ENCODE measurements around the gene THRB. TPM values are rescaled to one million over a fixed set of nuclear protein-coding genes. Genes with fewer than 3 reads are reported as not detected.
A peak's percentile ranks its signal among the peaks of the same experiment; 100 is the strongest.

The THRB gene
- total RNA-seq = not detected

- H3K4me3 Mint-ChIP-seq = peak within 1 kb of the TSS; percentile 50
- DNase-seq = peak; percentile 27
- peaks cover 3% of the 10 kb centered on the region for H3K4me1 Mint-ChIP-seq
- H3K27me3 Mint-ChIP-seq = peaks cover 80% of the 10 kb centered on the region
- no peaks in the 10 kb centered on the region for H3K36me3 Mint-ChIP-seq
- no peaks in the 10 kb centered on the region for H3K9me3 Mint-ChIP-seq
- H3K27ac Mint-ChIP-seq = no peak within 1 kb of the TSS
Observed at GRCh38 chr3:24494618-24495325, at the start of gene THRB. Gene THRB, minus strand, starts transcription at chr3:24494850.

GRCh38 chr3:24541935-24542334 is 47.3 kb upstream of the THRB start:
- H3K9me3 Mint-ChIP-seq = no peaks in the 10 kb centered on the region
- no peak overlapping the region for H3K4me3 Mint-ChIP-seq
- no peak for DNase-seq
- H3K27me3 Mint-ChIP-seq = no peaks in the 10 kb centered on the region
- no peaks in the 10 kb centered on the region for H3K4me1 Mint-ChIP-seq
- no peak overlapping the region for H3K27ac Mint-ChIP-seq
- H3K36me3 Mint-ChIP-seq = no peaks in the 10 kb centered on the region

GRCh38 chr3:24540821-24541220 is 46.2 kb upstream of the THRB start:
- Mint-ChIP-seq H3K36me3 (no peaks in the 10 kb centered on the region), H3K9me3 (no peaks in the 10 kb centered on the region), H3K27me3 (peaks cover 5% of the 10 kb centered on the region), H3K4me1 (no peaks in the 10 kb centered on the region), H3K4me3 (no peak overlapping the region), H3K27ac (no peak overlapping the region)
- DNase-seq = no peak

GRCh38 chr3:24539699-24540098 is 45.0 kb upstream of the THRB start:
- Mint-ChIP-seq H3K9me3 (no peaks in the 10 kb centered on the region), H3K4me1 (no peaks in the 10 kb centered on the region), H3K4me3 (no peak overlapping the region), H3K36me3 (no peaks in the 10 kb centered on the region), H3K27ac (no peak overlapping the region), H3K27me3 (peaks cover 5% of the 10 kb centered on the region)
- DNase-seq = no peak

GRCh38 chr3:24538891-24539290 is 44.2 kb upstream of the THRB start:
- Mint-ChIP-seq H3K4me1 (no peaks in the 10 kb centered on the region), H3K27ac (no peak overlapping the region), H3K9me3 (peaks cover under 1% of the 10 kb centered on the region), H3K27me3 (peaks cover 6% of the 10 kb centered on the region), H3K36me3 (no peaks in the 10 kb centered on the region), H3K4me3 (no peak overlapping the region)
- no peak for DNase-seq

- H3K27ac Mint-ChIP-seq = no peak overlapping the region
- H3K4me1 Mint-ChIP-seq = no peaks in the 10 kb centered on the region
- DNase-seq = no peak
- H3K36me3 Mint-ChIP-seq = no peaks in the 10 kb centered on the region
- H3K4me3 Mint-ChIP-seq = no peak overlapping the region
- H3K9me3 Mint-ChIP-seq = peaks cover 2% of the 10 kb centered on the region
- H3K27me3 Mint-ChIP-seq = peaks cover 22% of the 10 kb centered on the region
Observed at GRCh38 chr3:24533561-24534193, 39.0 kb upstream of the THRB start.

- peaks cover 21% of the 10 kb centered on the region for H3K27me3 Mint-ChIP-seq
- H3K9me3 Mint-ChIP-seq = peaks cover 2% of the 10 kb centered on the region
- no peak overlapping the region for H3K4me3 Mint-ChIP-seq
- no peaks in the 10 kb centered on the region for H3K36me3 Mint-ChIP-seq
- H3K4me1 Mint-ChIP-seq = no peaks in the 10 kb centered on the region
- no peak for DNase-seq
- H3K27ac Mint-ChIP-seq = no peak overlapping the region
Observed at GRCh38 chr3:24530471-24530870, 35.8 kb upstream of the THRB start.

GRCh38 chr3:24529210-24529609 is 34.6 kb upstream of the THRB start:
- no peaks in the 10 kb centered on the region for H3K4me1 Mint-ChIP-seq
- H3K27ac Mint-ChIP-seq = no peak overlapping the region
- H3K4me3 Mint-ChIP-seq = no peak overlapping the region
- no peaks in the 10 kb centered on the region for H3K36me3 Mint-ChIP-seq
- H3K27me3 Mint-ChIP-seq = peaks cover 23% of the 10 kb centered on the region
- no peak for DNase-seq
- peaks cover 2% of the 10 kb centered on the region for H3K9me3 Mint-ChIP-seq

- Mint-ChIP-seq H3K27me3 (peaks cover 29% of the 10 kb centered on the region), H3K36me3 (no peaks in the 10 kb centered on the region), H3K9me3 (no peaks in the 10 kb centered on the region), H3K27ac (no peak overlapping the region), H3K4me1 (no peaks in the 10 kb centered on the region), H3K4me3 (no peak overlapping the region)
- no peak for DNase-seq
Observed at GRCh38 chr3:24526640-24527212, 32.1 kb upstream of the THRB start.

GRCh38 chr3:24525557-24525956 is 30.9 kb upstream of the THRB start:
- Mint-ChIP-seq H3K27ac (no peak overlapping the region), H3K4me3 (no peak overlapping the region), H3K36me3 (no peaks in the 10 kb centered on the region), H3K4me1 (peaks cover 4% of the 10 kb centered on the region), H3K27me3 (peaks cover 36% of the 10 kb centered on the region), H3K9me3 (no peaks in the 10 kb centered on the region)
- no peak for DNase-seq

- Mint-ChIP-seq H3K9me3 (no peaks in the 10 kb centered on the region), H3K27me3 (peaks cover 42% of the 10 kb centered on the region), H3K4me1 (peaks cover 4% of the 10 kb centered on the region), H3K4me3 (no peak overlapping the region), H3K27ac (no peak overlapping the region), H3K36me3 (no peaks in the 10 kb centered on the region)
- no peak for DNase-seq
Observed at GRCh38 chr3:24525022-24525421, 30.4 kb upstream of the THRB start.

GRCh38 chr3:24523988-24524727 is 29.5 kb upstream of the THRB start:
- peaks cover 4% of the 10 kb centered on the region for H3K4me1 Mint-ChIP-seq
- peaks cover 46% of the 10 kb centered on the region for H3K27me3 Mint-ChIP-seq
- DNase-seq = no peak
- H3K27ac Mint-ChIP-seq = no peak overlapping the region
- H3K4me3 Mint-ChIP-seq = no peak overlapping the region
- H3K36me3 Mint-ChIP-seq = no peaks in the 10 kb centered on the region
- no peaks in the 10 kb centered on the region for H3K9me3 Mint-ChIP-seq

GRCh38 chr3:24523215-24523614 is 28.6 kb upstream of the THRB start:
- peaks cover 4% of the 10 kb centered on the region for H3K4me1 Mint-ChIP-seq
- H3K27me3 Mint-ChIP-seq = peaks cover 54% of the 10 kb centered on the region
- no peak overlapping the region for H3K4me3 Mint-ChIP-seq
- no peak for DNase-seq
- no peak overlapping the region for H3K27ac Mint-ChIP-seq
- no peaks in the 10 kb centered on the region for H3K36me3 Mint-ChIP-seq
- H3K9me3 Mint-ChIP-seq = no peaks in the 10 kb centered on the region

GRCh38 chr3:24522146-24522579 is 27.5 kb upstream of the THRB start:
- H3K27ac Mint-ChIP-seq = no peak overlapping the region

GRCh38 chr3:24521420-24522145 is 26.9 kb upstream of the THRB start:
- DNase-seq = no peak
- Mint-ChIP-seq H3K36me3 (no peaks in the 10 kb centered on the region), H3K27ac (no peak overlapping the region), H3K9me3 (no peaks in the 10 kb centered on the region), H3K4me1 (peaks cover 4% of the 10 kb centered on the region), H3K4me3 (no peak overlapping the region), H3K27me3 (peaks cover 58% of the 10 kb centered on the region)

More at GRCh38 chr3:24522146-24522579, 27.5 kb upstream of the THRB start:
- H3K27me3 Mint-ChIP-seq = peaks cover 58% of the 10 kb centered on the region
- H3K4me3 Mint-ChIP-seq = no peak overlapping the region
- DNase-seq = no peak
- no peaks in the 10 kb centered on the region for H3K36me3 Mint-ChIP-seq
- no peaks in the 10 kb centered on the region for H3K9me3 Mint-ChIP-seq
- H3K4me1 Mint-ChIP-seq = peaks cover 4% of the 10 kb centered on the region
